HG03095 (cell line): Measurements from ENCODE around the gene P2RY6.

Source experiments
- ATAC-seq: cut with Tn5 transposase; IDR thresholded peaks from one replicate; pipeline ENCODE4 v1.9.1; 2021; ENCODE audit warnings: moderate library complexity; ENCODE audit not compliant: unreplicated experiment

The P2RY6 gene

GRCh38 chr11:73236854-73237253 is 35.3 kb upstream of the P2RY6 start:
- ATAC-seq: no peak

- no peak for ATAC-seq
Observed at GRCh38 chr11:73237471-73238290, 34.5 kb upstream of the P2RY6 start.

GRCh38 chr11:73239111-73239521 is 33.0 kb upstream of the P2RY6 start:
- ATAC-seq: no peak

- ATAC-seq: no peak
Observed at GRCh38 chr11:73239571-73240189, 32.5 kb upstream of the P2RY6 start.

GRCh38 chr11:73240190-73240781 is 31.9 kb upstream of the P2RY6 start:
- ATAC-seq: no peak

GRCh38 chr11:73241300-73241699 is 30.8 kb upstream of the P2RY6 start:
- no peak for ATAC-seq

- no peak for ATAC-seq
Observed at GRCh38 chr11:73242251-73243092, 29.7 kb upstream of the P2RY6 start.

- no peak for ATAC-seq
Observed at GRCh38 chr11:73243093-73243485, 29.0 kb upstream of the P2RY6 start.

GRCh38 chr11:73244589-73245240 is 27.4 kb upstream of the P2RY6 start:
- no peak for ATAC-seq

GRCh38 chr11:73245461-73245860 is 26.7 kb upstream of the P2RY6 start:
- no peak for ATAC-seq

- ATAC-seq: no peak
Observed at GRCh38 chr11:73246303-73246702, 25.8 kb upstream of the P2RY6 start.

GRCh38 chr11:73248526-73249185 is 23.5 kb upstream of the P2RY6 start:
- ATAC-seq: no peak

GRCh38 chr11:73249304-73249703 is 22.8 kb upstream of the P2RY6 start:
- no peak for ATAC-seq

- no peak for ATAC-seq
Observed at GRCh38 chr11:73249853-73250783, 22.0 kb upstream of the P2RY6 start.

- ATAC-seq: no peak
Observed at GRCh38 chr11:73252577-73253191, 19.5 kb upstream of the P2RY6 start.

GRCh38 chr11:73257342-73258103 is 14.6 kb upstream of the P2RY6 start:
- no peak for ATAC-seq

- ATAC-seq: no peak
Observed at GRCh38 chr11:73258104-73259035, 13.8 kb upstream of the P2RY6 start.
